ENCODE measurements around the gene NXN.

GRCh38 chr17:968812-969730, 10.5 kb downstream of the NXN start:
- TF ChIP-seq CTCF (IDR thresholded peaks at IDR 0.05; ENCODE audit: low read depth, low read length, poor library complexity, severe bottlenecking) (no peak), EZH2phosphoT487 (IDR thresholded peaks at IDR 0.05; ENCODE audit: borderline replicate concordance, low read length) (no peak)
